ENCODE data around the gene ATP1A3. TPM values are rescaled to one million over a fixed set of nuclear protein-coding genes. Genes with fewer than 3 reads are reported as not detected.

ATP1A3 gene
- total RNA-seq, 1 experiment from 2014 or later, result 4.0 TPM

DNA sequence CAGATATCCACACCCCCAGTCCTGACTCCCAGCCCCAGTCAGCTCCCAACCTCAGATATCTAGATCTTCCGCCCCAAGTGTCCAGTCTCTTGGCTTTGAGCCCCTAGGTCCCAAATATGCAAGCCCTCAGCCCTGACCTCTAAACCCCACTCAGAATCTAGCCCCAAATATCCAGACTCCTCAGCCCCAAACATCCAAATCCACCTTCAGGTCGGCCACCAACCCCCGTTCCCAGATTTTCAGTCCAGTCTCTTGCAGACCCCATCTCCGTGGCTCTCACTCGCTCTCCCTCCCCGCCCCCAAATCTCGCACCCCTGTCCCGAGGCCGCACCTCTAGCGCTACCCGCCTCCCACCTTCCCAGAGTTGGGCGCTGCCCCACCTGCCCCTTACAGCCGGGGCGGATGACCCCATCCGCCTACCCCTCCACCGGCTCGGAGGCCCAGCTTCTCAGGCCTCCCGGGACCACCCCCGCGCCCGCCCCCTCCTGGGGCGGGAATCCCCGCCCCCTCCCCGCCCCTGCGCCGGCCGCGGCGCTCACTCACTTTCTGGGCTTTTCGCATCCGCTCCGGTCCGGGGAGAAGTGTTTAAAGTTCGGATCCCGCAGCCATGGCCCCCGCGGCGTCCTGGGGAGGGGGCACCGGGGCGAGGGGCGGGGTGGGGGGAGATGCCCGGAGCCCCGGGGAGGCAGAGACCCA, 66.4 kb downstream of the ATP1A3 start:
- no TSS peak for BruUV-seq (replicated peaks)
- ChIA-PET CTCF (no interaction called here), POLR2A (ENCODE audit: unreplicated experiment) (no interaction called here)
- Histone ChIP-seq H3K9ac (ENCODE audit: low read length) (no peak overlapping the region), H3K27ac (ENCODE audit: low read length) (no peak overlapping the region), H3K9me2 (replicated peaks; ENCODE audit: low read length) (no peaks in the 10 kb centered on the region), H3K4me3 (ENCODE audit: low read length) (peak overlapping the region; percentile 71), H4K20me1 (ENCODE audit: low read length) (no peaks in the 10 kb centered on the region), H3K4me2 (ENCODE audit: low read length) (peak overlapping the region; percentile 93), H3F3A (ENCODE audit: low read length, unreplicated experiment) (no peaks in the 10 kb centered on the region), H3K79me2 (ENCODE audit: low read length) (no peaks in the 10 kb centered on the region), H2AFZ (ENCODE audit: low read length) (peak overlapping the region; percentile 69), H3K27me3 (ENCODE audit: low read length) (0 out of 2 replicates have a peak, but pooled peaks cover 9% of the 10 kb centered on the region), H3K4me1 (ENCODE audit: insufficient read depth, low read length) (peaks cover 6% of the 10 kb centered on the region; the same call in 1 of the 2 replicates), H3K36me3 (ENCODE audit: low read depth, low read length) (no peaks in the 10 kb centered on the region), H3K9me3 (ENCODE audit: low read length) (no peaks in the 10 kb centered on the region)
- TF ChIP-seq, protein P1, sequence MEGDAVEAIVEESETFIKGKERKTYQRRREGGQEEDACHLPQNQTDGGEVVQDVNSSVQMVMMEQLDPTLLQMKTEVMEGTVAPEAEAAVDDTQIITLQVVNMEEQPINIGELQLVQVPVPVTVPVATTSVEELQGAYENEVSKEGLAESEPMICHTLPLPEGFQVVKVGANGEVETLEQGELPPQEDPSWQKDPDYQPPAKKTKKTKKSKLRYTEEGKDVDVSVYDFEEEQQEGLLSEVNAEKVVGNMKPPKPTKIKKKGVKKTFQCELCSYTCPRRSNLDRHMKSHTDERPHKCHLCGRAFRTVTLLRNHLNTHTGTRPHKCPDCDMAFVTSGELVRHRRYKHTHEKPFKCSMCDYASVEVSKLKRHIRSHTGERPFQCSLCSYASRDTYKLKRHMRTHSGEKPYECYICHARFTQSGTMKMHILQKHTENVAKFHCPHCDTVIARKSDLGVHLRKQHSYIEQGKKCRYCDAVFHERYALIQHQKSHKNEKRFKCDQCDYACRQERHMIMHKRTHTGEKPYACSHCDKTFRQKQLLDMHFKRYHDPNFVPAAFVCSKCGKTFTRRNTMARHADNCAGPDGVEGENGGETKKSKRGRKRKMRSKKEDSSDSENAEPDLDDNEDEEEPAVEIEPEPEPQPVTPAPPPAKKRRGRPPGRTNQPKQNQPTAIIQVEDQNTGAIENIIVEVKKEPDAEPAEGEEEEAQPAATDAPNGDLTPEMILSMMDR (conservative IDR thresholded peaks at IDR 0.05; ENCODE audit: low read depth, low read length), result no peak
- TF ChIP-seq EZH2 (IDR thresholded peaks at IDR 0.05; ENCODE audit: low read length, unreplicated experiment) (no peak), EZH2phosphoT487 (IDR thresholded peaks at IDR 0.05; ENCODE audit: borderline replicate concordance, low read length) (no peak)
- DNase-seq (no peak), ATAC-seq (no peak)
- intact Hi-C loops (cut with micrococcal nuclease), result no loop called here

DNA sequence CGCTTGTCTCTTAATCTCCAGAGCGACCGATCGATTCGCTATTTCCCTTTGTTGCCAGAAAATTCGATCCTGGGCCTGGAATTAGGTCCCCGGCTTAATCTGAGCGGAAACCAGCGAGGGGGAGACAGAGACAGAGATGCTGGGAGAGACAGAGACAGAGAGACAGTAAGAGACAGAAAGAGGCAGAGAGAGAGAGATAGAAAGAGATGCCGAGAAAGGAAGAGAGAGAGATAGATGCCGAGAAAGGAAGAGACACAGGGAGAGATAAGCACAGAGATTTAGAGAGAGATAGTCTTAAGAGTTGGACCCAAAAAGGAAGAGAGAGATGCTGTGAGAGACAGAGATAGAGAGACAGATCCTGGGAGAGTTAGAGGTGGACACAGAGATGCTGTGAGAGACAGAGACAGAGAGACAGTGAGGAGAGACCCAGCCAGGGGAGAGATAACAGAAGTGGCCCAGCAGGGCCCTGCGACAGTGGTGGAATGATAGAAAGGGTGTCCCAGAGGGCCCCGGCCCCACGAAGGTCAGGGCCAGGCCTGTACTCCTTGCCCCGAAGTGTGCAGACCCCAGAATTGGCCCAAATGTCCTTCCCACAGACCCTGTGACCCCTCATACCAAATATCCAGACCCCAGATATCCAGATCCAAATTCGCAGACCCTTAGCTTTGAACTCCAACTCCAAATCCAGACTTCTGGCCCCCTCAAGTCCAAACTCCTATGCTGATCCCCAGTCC, 67.1 kb downstream of the ATP1A3 start:
- Histone ChIP-seq H3K36me3 (ENCODE audit: low read depth, low read length) (no peaks in the 10 kb centered on the region), H3K4me2 (ENCODE audit: low read length) (no peak overlapping the region), H3K9me3 (ENCODE audit: low read length) (no peaks in the 10 kb centered on the region), H3F3A (ENCODE audit: low read length, unreplicated experiment) (no peaks in the 10 kb centered on the region), H3K4me1 (ENCODE audit: insufficient read depth, low read length) (peaks cover 6% of the 10 kb centered on the region; the same call in 1 of the 2 replicates), H3K27ac (ENCODE audit: low read length) (no peak overlapping the region), H3K27me3 (ENCODE audit: low read length) (0 out of 2 replicates have a peak, but pooled peaks cover 14% of the 10 kb centered on the region), H3K79me2 (ENCODE audit: low read length) (no peaks in the 10 kb centered on the region), H4K20me1 (ENCODE audit: low read length) (no peaks in the 10 kb centered on the region), H3K9ac (ENCODE audit: low read length) (no peak overlapping the region), H3K4me3 (ENCODE audit: low read length) (no peak overlapping the region), H3K9me2 (replicated peaks; ENCODE audit: low read length) (no peaks in the 10 kb centered on the region), H2AFZ (ENCODE audit: low read length) (no peak overlapping the region)
- BruUV-seq (replicated peaks), result no TSS peak
- CTCF ChIA-PET, result no interaction called here
- intact Hi-C loops (cut with micrococcal nuclease), result no loop called here
- DNase-seq (no peak), ATAC-seq (no peak)
- TF ChIP-seq EZH2 (IDR thresholded peaks at IDR 0.05; ENCODE audit: low read length, unreplicated experiment) (no peak), EZH2phosphoT487 (IDR thresholded peaks at IDR 0.05; ENCODE audit: borderline replicate concordance, low read length) (no peak)
- TF ChIP-seq, protein P1 (conservative IDR thresholded peaks at IDR 0.05; ENCODE audit: low read depth, low read length), result no peak
- POLR2A ChIA-PET (ENCODE audit: unreplicated experiment), result no interaction called here

Data from PC-3 (cell line).